NCI-H2029 treated with DMSO at 0.1 percent for 48 hours (cell line): ENCODE results near the gene SUPT20HL1.

Source experiments
- DNase-seq: peaks from one replicate; lab custom pipeline; 2025; lab: John Stamatoyannopoulos, UW

Gene SUPT20HL1

DNA sequence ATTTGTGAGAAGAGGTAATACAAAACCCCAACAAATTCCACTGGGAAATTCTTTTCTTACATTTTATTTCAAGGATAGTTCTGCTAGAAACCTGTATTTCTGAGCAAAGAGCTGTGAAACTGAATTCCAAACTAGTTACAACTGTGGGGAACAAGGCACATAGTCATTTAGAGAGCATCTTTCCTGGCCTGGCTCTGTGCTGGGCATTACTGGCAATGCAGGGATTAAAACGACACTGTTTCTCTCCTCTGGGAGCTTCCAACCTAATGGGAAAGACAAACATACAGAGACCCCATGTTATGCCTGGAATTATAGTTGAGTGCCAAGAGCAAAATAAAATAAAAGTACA, 36.5 kb downstream of the SUPT20HL1 start:
- no peak for DNase-seq

DNA sequence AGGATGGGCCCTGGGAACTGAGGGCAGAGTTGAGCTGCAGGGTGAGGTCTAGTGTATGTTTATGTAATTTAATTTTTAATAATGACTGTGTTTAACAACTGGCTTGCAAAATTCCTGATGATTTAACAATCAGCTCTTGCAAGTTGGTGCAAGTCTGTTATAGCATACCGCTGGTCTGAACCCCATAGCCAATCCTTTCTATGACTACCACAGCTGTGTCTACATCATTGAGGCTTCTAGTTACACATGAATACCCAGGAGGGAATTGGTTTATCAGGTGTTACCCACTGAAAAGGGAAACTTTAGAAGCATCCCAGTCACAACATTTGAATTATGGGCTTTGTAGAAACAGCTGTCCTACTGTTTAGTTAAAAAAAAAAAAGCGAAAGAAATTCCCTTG, 38.3 kb downstream of the SUPT20HL1 start:
- no peak for DNase-seq

DNA sequence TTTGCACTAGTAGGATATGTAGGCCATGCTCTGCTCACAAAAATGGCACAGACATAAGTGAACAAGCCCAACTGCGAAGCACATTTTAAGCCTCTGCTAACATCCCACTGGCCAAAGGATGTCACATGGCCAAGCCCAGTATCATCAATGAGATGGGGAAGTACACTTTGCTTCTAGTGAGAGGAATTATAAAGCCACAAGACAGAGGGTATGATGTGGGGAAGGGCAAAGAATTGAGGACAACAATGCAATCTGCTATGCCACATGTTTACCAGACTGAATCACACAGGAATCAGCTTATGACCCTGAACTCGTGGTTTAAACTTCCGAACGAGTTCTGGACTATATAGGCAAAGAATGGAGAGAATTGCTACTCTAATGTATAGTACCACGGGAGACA, 39.1 kb downstream of the SUPT20HL1 start:
- no peak for DNase-seq

DNA sequence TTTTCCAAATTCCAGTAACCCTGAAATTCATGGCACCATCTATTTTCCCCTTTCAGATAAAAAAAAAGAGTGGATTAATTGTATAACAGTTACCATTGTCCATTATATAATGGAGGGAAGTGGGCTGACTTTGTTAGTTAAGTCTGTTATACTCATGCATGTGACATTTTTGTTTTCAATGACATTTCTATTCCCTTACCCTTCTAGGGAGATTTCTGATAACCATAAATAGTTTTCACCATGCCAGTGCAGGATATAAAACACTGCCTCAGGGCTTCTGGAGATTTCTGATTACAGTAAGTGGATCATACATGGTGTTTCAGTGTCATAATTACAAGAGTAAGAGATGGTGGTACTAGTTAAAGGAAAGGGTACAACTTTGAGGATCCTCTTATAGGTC, 45.5 kb downstream of the SUPT20HL1 start:
- no peak for DNase-seq
